IMR-90 (cell line): ENCODE measurements around the gene GNAS-AS1. TPM values are rescaled to one million over a fixed set of nuclear protein-coding genes. Genes with fewer than 3 reads are reported as not detected.

Source experiments
- ATAC-seq: fragments of 200-7000 bp; cut with Tn5 transposase; 2 replicates; pipeline ENCODE4 v1.9.1; 2020; ENCODE audit warnings: low read depth, mild to moderate bottlenecking, moderate library complexity
- BruUV-seq: library from RNA; stranded (reverse); fragments of 400-500 nt; replicated peaks from 2 replicates; lab custom pipeline; 2021; lab: Mats Ljungman, UMichigan
- CTCF ChIA-PET: fragments of 300-600 bp; formaldehyde crosslinking; extraction: SDS; loops from one replicate; lab custom pipeline; 2021; ENCODE audit warnings: antibody characterized with exemption; lab: Yijun Ruan, JAX
- POLR2A ChIA-PET: fragments of 300-600 bp; sonication (Branson Sonifier 250); formaldehyde crosslinking; loops from one replicate; lab custom pipeline; 2022; ENCODE audit warnings: antibody characterized with exemption; ENCODE audit not compliant: unreplicated experiment; lab: Charles Lee
- DNase-seq: peaks from one replicate; pipeline ENCODE4 v3.0.0; 2013
- H2AFZ ChIP-seq: replicated peaks from 2 replicates; pipeline ENCODE3; 2013; ENCODE audit warnings: low read length, mild to moderate bottlenecking; ENCODE audit not compliant: poor library complexity
- H2AK5ac ChIP-seq: 2 replicates; pipeline ENCODE4 v1.6.1; 2013; ENCODE audit warnings: low read depth, low read length, inconsistent platforms
- H2AK9ac ChIP-seq: replicated peaks from 2 replicates; pipeline ENCODE3; 2013; ENCODE audit warnings: mild to moderate bottlenecking, low read depth, low read length, moderate library complexity; ENCODE audit not compliant: poor library complexity
- H2BK120ac ChIP-seq: 2 replicates; pipeline ENCODE4 v1.6.1; 2013; ENCODE audit warnings: low read depth, low read length, inconsistent platforms
- H2BK15ac ChIP-seq: 3 replicates; pipeline ENCODE4 v1.6.1; 2013; ENCODE audit warnings: low read depth, low read length, inconsistent platforms
- H2BK20ac ChIP-seq: 2 replicates; pipeline ENCODE4 v1.6.1; 2013; ENCODE audit warnings: low read depth, mild to moderate bottlenecking, inconsistent platforms, low read length, moderate library complexity
- H2BK5ac ChIP-seq: 2 replicates; pipeline ENCODE4 v1.6.1; 2013; ENCODE audit warnings: mild to moderate bottlenecking, low read depth, low read length, inconsistent platforms; ENCODE audit not compliant: poor library complexity, severe bottlenecking
- H3K14ac ChIP-seq: replicated peaks from 2 replicates; pipeline ENCODE4 v1.6.1; 2013; ENCODE audit warnings: low read depth, low read length, inconsistent platforms
- H3K18ac ChIP-seq: 2 replicates; pipeline ENCODE4 v1.6.1; 2013; ENCODE audit warnings: low read depth, low read length, control low read depth
- H3K23ac ChIP-seq: 2 replicates; pipeline ENCODE4 v1.6.1; 2013; ENCODE audit warnings: low read depth, low read length, inconsistent platforms
- H3K27ac ChIP-seq: 2 replicates; pipeline ENCODE4 v1.5.1; 2013; ENCODE audit warnings: mild to moderate bottlenecking, control low read depth, low read length; ENCODE audit not compliant: insufficient read depth
- H3K27me3 ChIP-seq: 2 replicates; pipeline ENCODE4 v1.6.1; 2013; ENCODE audit warnings: low read length; ENCODE audit not compliant: control insufficient read depth, insufficient read depth
- H3K36me3 ChIP-seq: 2 replicates; pipeline ENCODE4 v1.6.1; 2013; ENCODE audit warnings: low read length, mixed read lengths; ENCODE audit not compliant: control insufficient read depth, insufficient read depth
- H3K4ac ChIP-seq: 2 replicates; pipeline ENCODE4 v1.6.1; 2013; ENCODE audit warnings: low read depth, low read length, inconsistent platforms
- H3K4me1 ChIP-seq: 2 replicates; pipeline ENCODE4 v1.6.1; 2013; ENCODE audit warnings: low read length, mixed read lengths; ENCODE audit not compliant: control insufficient read depth, insufficient read depth
- H3K4me2 ChIP-seq: 2 replicates; pipeline ENCODE4 v1.6.1; 2013; ENCODE audit warnings: low read depth, mild to moderate bottlenecking, control low read depth, low read length, moderate library complexity
- H3K4me3 ChIP-seq: 2 replicates; pipeline ENCODE4 v1.5.1; 2013; ENCODE audit warnings: low read depth, mild to moderate bottlenecking, control low read depth, low read length, moderate library complexity; ENCODE audit not compliant: insufficient read depth
- H3K56ac ChIP-seq: 2 replicates; pipeline ENCODE4 v1.6.1; 2013; ENCODE audit warnings: low read length, inconsistent platforms; ENCODE audit not compliant: insufficient read depth; ENCODE audit errors: extremely low read depth
- H3K79me1 ChIP-seq, 2 experiments: 2 replicates each; pipeline ENCODE4 v1.6.1; 2013; ENCODE audit warnings: low read length in 2 of 2, inconsistent platforms in 1 of 2, low read depth in 1 of 2
- H3K9ac ChIP-seq: 2 replicates; pipeline ENCODE4 v1.6.1; 2013; ENCODE audit warnings: low read depth, low read length, control low read depth
- H3K9me1 ChIP-seq: 2 replicates; pipeline ENCODE4 v1.6.1; 2013; ENCODE audit warnings: low read length, inconsistent platforms; ENCODE audit not compliant: insufficient read depth
- H3K9me3 ChIP-seq: 2 replicates; pipeline ENCODE4 v1.6.1; 2013; ENCODE audit warnings: low read length; ENCODE audit not compliant: control insufficient read depth, insufficient read depth
- H4K20me1 ChIP-seq: 2 replicates; pipeline ENCODE4 v1.6.1; 2013; ENCODE audit warnings: low read length, inconsistent platforms; ENCODE audit not compliant: insufficient read depth
- H4K5ac ChIP-seq: 2 replicates; pipeline ENCODE4 v1.6.1; 2013; ENCODE audit warnings: mild to moderate bottlenecking, low read depth, low read length, control low read depth
- H4K8ac ChIP-seq, 2 experiments: 2 replicates each; pipeline ENCODE4 v1.6.1; 2013; ENCODE audit warnings: low read depth in 2 of 2, low read length in 2 of 2, control low read depth in 1 of 2, inconsistent platforms in 1 of 2
- H4K91ac ChIP-seq: 2 replicates; pipeline ENCODE4 v1.6.1; 2013; ENCODE audit warnings: low read depth, low read length, inconsistent platforms; ENCODE audit not compliant: insufficient read depth
- BHLHE40 ChIP-seq: fragments of 150-350 bp; IDR thresholded peaks from 2 replicates; pipeline ENCODE4 v1.6.1; 2016; ENCODE audit warnings: mild to moderate bottlenecking, low read depth, low read length
- CEBPB ChIP-seq: IDR thresholded peaks from 2 replicates; pipeline ENCODE4 v1.6.1; 2012; ENCODE audit warnings: low read depth, low read length, improper control_type of control experiment
- CHD1 ChIP-seq: IDR thresholded peaks from 2 replicates; pipeline ENCODE4 v1.6.1; 2012; ENCODE audit warnings: low read depth, low read length, improper control_type of control experiment
- CTCF ChIP-seq: conservative IDR thresholded peaks from 2 replicates; pipeline ENCODE4 v1.5.1; 2012; ENCODE audit warnings: mild to moderate bottlenecking, low read depth, low read length, improper control_type of control experiment
- ELK1 ChIP-seq: fragments of 150-350 bp; IDR thresholded peaks from 2 replicates; pipeline ENCODE4 v1.6.1; 2016; ENCODE audit warnings: low read depth, mild to moderate bottlenecking, low read length, moderate library complexity, borderline replicate concordance
- FOS ChIP-seq: fragments of 150-350 bp; IDR thresholded peaks from 2 replicates; pipeline ENCODE4 v1.6.1; 2016; ENCODE audit warnings: low read depth, low read length
- MAFK ChIP-seq: IDR thresholded peaks from 2 replicates; pipeline ENCODE4 v1.6.1; 2012; ENCODE audit warnings: low read depth, low read length, improper control_type of control experiment
- MAZ ChIP-seq: IDR thresholded peaks from 2 replicates; pipeline ENCODE4 v1.6.1; 2012; ENCODE audit warnings: low read depth, mild to moderate bottlenecking, low read length, improper control_type of control experiment, moderate library complexity, borderline replicate concordance
- MXI1 ChIP-seq: IDR thresholded peaks from 2 replicates; pipeline ENCODE4 v1.6.1; 2012; ENCODE audit warnings: low read depth, mild to moderate bottlenecking, low read length, moderate library complexity, borderline replicate concordance
- NFE2L2 ChIP-seq: fragments of 150-350 bp; IDR thresholded peaks from 2 replicates; pipeline ENCODE4 v1.6.1; 2016; ENCODE audit warnings: low read depth, mild to moderate bottlenecking, low read length
- POLR2A ChIP-seq: IDR thresholded peaks from 2 replicates; pipeline ENCODE4 v1.6.1; 2012; ENCODE audit warnings: mild to moderate bottlenecking, low read depth, low read length
- RAD21 ChIP-seq: IDR thresholded peaks from 2 replicates; pipeline ENCODE4 v1.6.1; 2012; ENCODE audit warnings: low read length, improper control_type of control experiment
- RCOR1 ChIP-seq: IDR thresholded peaks from 2 replicates; pipeline ENCODE4 v1.6.1; 2012; ENCODE audit warnings: mild to moderate bottlenecking, low read length, improper control_type of control experiment; ENCODE audit not compliant: insufficient replicate concordance
- RFX5 ChIP-seq: IDR thresholded peaks from 2 replicates; pipeline ENCODE4 v1.8.0; 2012; ENCODE audit warnings: low read depth, mild to moderate bottlenecking, low read length, moderate library complexity
- SMC3 ChIP-seq: fragments of 150-350 bp; IDR thresholded peaks from 2 replicates; pipeline ENCODE4 v1.6.1; 2016; ENCODE audit warnings: low read depth, mild to moderate bottlenecking, antibody characterized with exemption, low read length, moderate library complexity
- USF2 ChIP-seq: fragments of 150-350 bp; IDR thresholded peaks from 2 replicates; pipeline ENCODE4 v1.6.1; 2017; ENCODE audit warnings: mild to moderate bottlenecking, antibody characterized with exemption, low read length, low read depth
- WGBS, 2 experiments: methylation state at CpG; one replicate each; pipeline versions ENCODE4 v1.1.5 to v1.1.7; 2013; ENCODE audit warnings: missing lambda C conversion rate in 2 of 2; ENCODE audit not compliant: insufficient read length in 1 of 2; ENCODE audit errors: extremely low coverage in 2 of 2; 5-methylcytosine and 5-hydroxymethylcytosine counted together
- dilution Hi-C: fragments of 300-500 bp; cut with HindIII; formaldehyde crosslinking; loops from one replicate; pipeline ENCODE4 v1.14.3; 2018; ENCODE audit warnings: low sequenced_read_pairs; ENCODE audit not compliant: unreplicated experiment
- in situ Hi-C: fragments of 300-500 bp; cut with MboI; formaldehyde crosslinking; loops from 3 replicates; pipeline ENCODE4 v1.14.3; 2019; ENCODE audit warnings: low sequenced_read_pairs, inconsistent platforms, mixed read lengths
- intact Hi-C: fragments of 100-400 bp; cut with micrococcal nuclease; formaldehyde crosslinking; loops from 2 replicates; pipeline ENCODE4 v1.10.0; 2022
- polyA plus RNA-seq, 3 experiments: library from polyadenylated mRNA; depleted of rRNA; stranded (reverse); fragments of >200 nt; gene quantifications; 2 replicates each; pipeline ENCODE4 v1.2.3, GENCODE V29; 2012; ENCODE audit warnings: low replicate concordance in 1 of 3
- total RNA-seq: library from RNA; depleted of rRNA; stranded (reverse); fragments of >200 nt; gene quantifications from 2 replicates; pipeline ENCODE4 v1.2.3, GENCODE V29; 2012

GNAS-AS1 gene
- total and polyA plus RNA-seq, 2 of the 4 experiments (the other 2 are of a cell fraction), result 0.54 to 0.60 TPM

- H2BK5ac ChIP-seq, result no peak overlapping the region
- H3K27ac ChIP-seq, result no peak overlapping the region
- no peak overlapping the region for H2AFZ ChIP-seq
- no CpG with 5 or more reads among the region's 5 CpGs for WGBS, 2 experiments
- H3K4me1 ChIP-seq, result no peaks in the 10 kb centered on the region
- in situ Hi-C loops, result no loop called here
- no peak overlapping the region for H3K14ac ChIP-seq
- no peak overlapping the region for H3K18ac ChIP-seq
- no peak for TF ChIP-seq CTCF
- no peak for TF ChIP-seq NFE2L2
- no peak for TF ChIP-seq CHD1
- TF ChIP-seq RAD21, result no peak
- TF ChIP-seq CEBPB, result no peak
- TF ChIP-seq RFX5, result no peak
- no peak for TF ChIP-seq FOS
- no peak for TF ChIP-seq SMC3
- TF ChIP-seq MAZ, result no peak
- no peak for TF ChIP-seq ELK1
- no peak for TF ChIP-seq BHLHE40
- no peak for TF ChIP-seq MXI1
- TF ChIP-seq MAFK, result no peak
- no peak for TF ChIP-seq POLR2A
- no peak for TF ChIP-seq USF2
- TF ChIP-seq RCOR1, result no peak
- no peak overlapping the region for H4K5ac ChIP-seq
- H3K4me2 ChIP-seq, result no peak overlapping the region
- BruUV-seq, result no TSS peak
- ATAC-seq (no peak), DNase-seq (no peak)
- intact Hi-C loops, result no loop called here
- H3K4ac ChIP-seq, result no peak overlapping the region
- peaks cover 18% of the 10 kb centered on the region for H3K27me3 ChIP-seq
- H2AK9ac ChIP-seq, result no peak overlapping the region
- H4K91ac ChIP-seq, result no peak overlapping the region
- no peak overlapping the region for H3K4me3 ChIP-seq
- H2BK120ac ChIP-seq, result no peak overlapping the region
- no peaks in the 10 kb centered on the region for H3K9me1 ChIP-seq
- ChIA-PET CTCF (interaction anchor here (1.6 kb wide), 1 partner anchor 12 kb away, joined by 3 read pairs; no protein-coding TSS in a partner anchor), POLR2A (interaction anchor here (0.6 kb wide), 1 partner anchor 210 kb away, joined by 4 read pairs; no protein-coding TSS in a partner anchor)
- dilution Hi-C loops, result no loop called here
- H3K36me3 ChIP-seq, result no peaks in the 10 kb centered on the region
- H3K79me1 ChIP-seq, result no peaks in the 10 kb centered on the region
- no peak overlapping the region for H2BK20ac ChIP-seq
- H2AK5ac ChIP-seq, result no peak overlapping the region
- no peak overlapping the region for H2BK15ac ChIP-seq
- no peak overlapping the region for H3K56ac ChIP-seq
- H3K9ac ChIP-seq, result no peak overlapping the region
- no peak overlapping the region for H4K8ac ChIP-seq
- H3K23ac ChIP-seq, result no peak overlapping the region
- H4K20me1 ChIP-seq, result no peaks in the 10 kb centered on the region
- H3K9me3 ChIP-seq, result no peaks in the 10 kb centered on the region; the same call in 1 of the 2 replicates
Observed at GRCh38 chr20:58882704-58883089, 32.0 kb upstream of the GNAS-AS1 start.
